HG03442 (cell line): Measurements from ENCODE around the gene TFIP11.

ENCODE experiments used
- ATAC-seq: cut with Tn5 transposase; IDR thresholded peaks from one replicate; pipeline ENCODE4 v1.9.1; 2021; ENCODE audit warnings: mild to moderate bottlenecking, moderate library complexity; ENCODE audit not compliant: unreplicated experiment

The TFIP11 gene

GRCh38 chr22:26512149-26512793 is at the start of gene TFIP11:
TSS of gene TFIP11 (minus strand) at chr22:26512473. CDS start at chr22:26510272, 2,201 bp downstream.
- peak; percentile 96 for ATAC-seq

DNA sequence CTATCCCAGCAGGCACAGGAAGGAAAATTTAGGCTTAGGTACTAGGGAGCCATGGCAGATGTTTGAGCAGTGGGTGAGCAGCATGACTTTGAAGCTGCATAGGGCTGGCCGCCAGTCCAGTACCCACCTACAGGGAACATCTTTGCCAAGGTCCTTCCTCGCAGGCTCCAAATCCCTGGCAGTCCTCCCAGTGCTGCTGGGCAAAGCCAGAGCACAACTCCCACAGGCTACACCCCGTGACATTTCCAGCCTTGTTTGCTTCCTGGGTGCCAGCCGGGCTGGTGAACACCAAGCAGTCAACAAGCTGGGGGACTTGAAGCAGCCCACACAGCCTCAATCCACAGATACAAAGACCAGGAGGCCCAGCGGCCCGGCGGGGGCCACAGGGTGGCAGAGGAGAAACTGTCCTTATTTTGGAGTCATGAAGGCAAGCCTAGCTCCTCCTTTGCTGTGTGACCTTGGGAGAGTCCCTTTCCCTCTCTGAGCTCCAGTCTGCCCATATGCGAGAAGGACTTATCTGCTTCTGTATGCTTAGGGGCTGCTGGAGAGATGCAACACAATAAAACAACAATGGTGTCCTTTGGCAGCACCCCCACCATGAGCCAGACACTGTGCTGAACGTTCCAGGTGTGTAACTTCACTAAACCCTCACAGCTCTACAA is 49.6 kb upstream of the TFIP11 start:
- ATAC-seq = no peak

DNA sequence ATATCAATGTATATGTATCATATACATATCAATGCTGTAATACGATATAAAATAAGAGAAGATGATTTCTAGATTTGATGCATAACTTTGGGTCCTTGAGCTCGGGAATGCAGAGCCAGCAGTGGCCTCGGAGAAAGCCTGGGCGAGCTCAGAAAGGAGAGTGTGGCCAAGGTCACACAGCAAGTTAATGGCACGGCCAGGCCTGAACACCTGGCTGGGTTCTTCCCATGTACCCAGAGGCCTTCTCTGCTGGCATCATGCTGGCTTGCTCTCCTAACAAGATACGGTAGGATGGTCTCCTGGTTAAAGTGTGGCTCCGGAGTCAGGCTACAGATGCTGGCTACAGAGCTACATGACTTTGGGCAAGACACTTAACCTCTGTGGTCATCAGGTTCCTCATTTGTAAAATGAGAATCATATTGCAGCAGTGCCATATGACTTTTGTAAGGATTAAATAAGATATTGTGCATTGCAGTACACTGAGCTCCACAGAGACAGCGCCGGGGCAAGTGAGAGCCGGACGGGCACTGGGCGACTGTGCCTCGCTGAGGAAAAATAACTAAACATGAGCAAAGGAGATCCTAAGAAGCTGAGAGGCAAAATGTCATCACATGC is 47.8 kb upstream of the TFIP11 start:
- ATAC-seq = no peak

GRCh38 chr22:26558248-26558895 is 46.1 kb upstream of the TFIP11 start:
- ATAC-seq = no peak

DNA sequence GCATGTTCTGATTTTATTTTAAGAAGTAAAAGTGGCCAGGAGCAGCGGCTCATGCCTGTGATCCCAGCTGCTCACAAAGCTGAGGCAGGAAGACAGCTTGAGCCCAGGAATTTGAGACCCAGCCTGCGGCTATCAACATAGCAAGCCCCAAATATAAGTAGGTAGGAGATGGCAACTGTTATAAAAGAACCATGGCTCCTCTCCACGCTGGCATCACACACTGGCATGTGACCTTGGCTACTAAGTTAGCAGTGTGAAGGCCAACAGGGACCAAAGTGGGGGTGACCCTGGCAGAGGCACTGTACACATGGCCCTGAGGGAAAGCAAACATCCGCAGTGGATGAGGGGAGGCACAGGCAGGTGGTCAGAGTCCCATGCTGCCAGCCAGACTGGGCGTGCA is 44.6 kb upstream of the TFIP11 start:
- no peak for ATAC-seq

GRCh38 chr22:26555478-26555877 is 43.2 kb upstream of the TFIP11 start:
- no peak for ATAC-seq

DNA sequence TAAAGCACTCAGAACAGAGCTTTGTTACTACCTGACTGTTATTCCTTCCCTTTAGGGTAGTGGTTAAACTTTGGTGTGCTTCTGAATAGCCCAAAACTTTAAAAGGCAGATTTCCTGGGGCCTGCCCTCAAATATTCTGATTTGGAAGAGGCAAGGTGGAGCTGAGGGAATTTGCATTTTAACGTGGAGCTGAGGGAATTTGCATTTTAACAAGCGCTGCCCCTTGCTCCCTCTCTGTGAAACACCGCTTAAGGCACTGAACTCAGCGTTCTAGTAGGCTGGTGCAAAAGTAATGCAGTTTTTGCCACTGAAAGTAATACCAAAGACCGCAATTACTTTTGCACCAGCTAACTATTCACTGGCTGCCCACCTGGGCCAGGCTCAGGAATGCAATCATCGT is 42.7 kb upstream of the TFIP11 start:
- ATAC-seq = no peak

DNA sequence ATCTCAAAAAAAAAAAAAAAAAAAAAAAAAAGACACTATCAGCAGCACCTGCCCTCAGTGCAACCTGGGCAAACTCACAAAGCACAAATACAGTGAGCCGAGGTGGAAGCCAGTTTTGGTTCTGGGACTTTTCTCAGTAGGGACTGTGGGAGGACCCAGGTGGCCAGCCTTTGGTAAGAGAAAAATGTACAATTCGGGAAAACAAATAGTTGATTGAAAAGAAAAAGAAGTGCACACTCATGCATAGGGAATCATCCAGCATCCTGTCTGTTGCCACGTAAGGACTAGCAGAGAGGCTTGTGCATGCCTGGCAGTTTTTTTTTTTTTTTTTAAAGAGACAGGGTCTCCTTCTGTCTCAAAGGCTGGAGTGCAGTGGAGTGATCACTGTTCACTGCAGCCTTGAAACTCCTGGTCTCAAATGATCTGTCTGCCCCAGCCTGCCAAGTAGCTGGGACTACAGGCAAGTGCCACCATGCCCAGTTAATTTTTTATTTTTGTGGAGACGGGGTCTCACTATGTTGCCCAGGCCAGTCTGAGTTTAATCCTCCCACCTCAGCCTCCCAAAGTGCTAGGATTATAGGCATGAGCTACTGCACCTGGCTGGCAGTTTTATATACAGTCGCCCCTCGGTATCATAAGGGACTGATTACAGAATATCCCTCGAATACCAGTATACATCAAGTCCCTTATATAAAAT is 40.9 kb upstream of the TFIP11 start:
- ATAC-seq = no peak

DNA sequence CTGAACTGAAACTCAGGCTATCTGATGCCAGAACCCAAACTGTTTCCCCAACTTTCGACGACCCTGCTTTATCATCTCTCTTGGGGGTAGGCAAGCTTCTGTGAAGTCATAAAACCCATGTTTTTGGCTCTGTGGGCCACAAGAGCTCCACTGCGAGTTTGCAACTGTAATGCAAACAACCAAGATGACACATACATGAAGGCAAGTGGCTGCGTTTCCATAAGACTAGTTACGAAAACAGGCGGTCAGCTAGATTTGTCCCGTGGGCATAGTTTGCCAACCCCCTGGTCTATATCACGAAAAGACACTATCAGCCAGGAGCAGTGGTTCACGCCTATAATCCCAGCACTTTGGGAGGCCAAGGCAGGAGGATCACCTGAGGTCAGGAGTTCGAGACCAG is 40.2 kb upstream of the TFIP11 start:
- ATAC-seq = no peak

DNA sequence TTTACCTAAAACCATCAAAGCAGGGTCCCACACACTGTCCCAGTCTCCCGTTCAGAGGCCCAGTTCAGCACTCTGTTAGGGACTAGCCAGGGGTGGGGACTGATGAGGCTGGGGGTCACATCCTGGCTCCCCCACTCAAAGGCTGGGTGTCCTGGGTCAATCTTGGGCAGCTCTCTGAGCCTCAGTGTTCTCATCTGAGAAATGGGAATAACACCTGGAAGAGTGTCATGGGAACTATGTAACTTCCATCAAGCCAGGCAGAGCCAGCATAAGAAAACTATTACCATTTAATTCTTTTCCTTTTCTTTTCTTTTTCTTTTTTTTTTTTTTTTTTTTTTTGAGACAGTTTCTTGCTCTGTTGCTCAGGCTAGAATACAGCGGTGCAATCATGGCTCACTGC is 39.3 kb upstream of the TFIP11 start:
- ATAC-seq = no peak

GRCh38 chr22:26550498-26551033 is 38.3 kb upstream of the TFIP11 start:
- ATAC-seq = no peak

GRCh38 chr22:26549902-26550497 is 37.7 kb upstream of the TFIP11 start:
- no peak for ATAC-seq

DNA sequence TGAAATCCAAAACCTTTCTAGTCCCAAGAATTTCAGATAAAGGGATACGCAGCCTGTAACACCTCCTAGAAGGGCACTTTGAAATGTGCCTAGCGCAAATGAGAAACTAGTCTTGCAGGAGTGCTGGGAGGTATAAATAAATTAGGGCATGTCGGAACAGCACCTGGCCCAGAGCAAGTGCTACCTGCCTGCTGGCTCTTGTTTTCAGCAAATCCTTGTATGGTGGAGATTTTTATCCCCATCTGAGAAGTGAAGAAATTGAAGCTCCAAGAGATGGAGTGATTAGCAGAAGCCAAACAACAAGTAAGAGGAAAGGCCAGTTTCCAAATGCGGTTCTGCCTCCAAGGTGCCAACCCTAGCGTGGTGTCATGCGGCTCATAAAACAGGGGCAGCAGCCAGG is 36.7 kb upstream of the TFIP11 start:
- no peak for ATAC-seq

DNA sequence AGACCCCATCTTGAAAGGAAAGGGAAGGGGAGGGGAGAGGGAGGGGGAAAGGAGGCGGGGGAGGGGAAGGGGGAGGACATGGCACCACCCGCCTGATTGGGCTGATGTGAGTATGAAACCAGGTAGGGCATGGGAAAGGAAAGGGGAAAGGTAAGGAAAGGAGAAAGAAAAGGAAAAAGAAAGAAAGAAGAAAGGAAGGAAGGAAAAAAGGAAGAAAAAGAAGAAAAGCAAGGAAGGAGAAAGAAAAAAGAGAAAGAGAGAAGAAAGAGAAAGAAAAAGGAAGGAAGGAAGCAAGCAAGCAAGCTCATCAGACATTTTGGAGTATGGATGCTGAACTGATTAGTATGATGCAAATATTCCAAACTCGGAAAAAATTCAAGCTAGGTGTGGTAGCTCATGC is 36.0 kb upstream of the TFIP11 start:
- ATAC-seq = no peak

DNA sequence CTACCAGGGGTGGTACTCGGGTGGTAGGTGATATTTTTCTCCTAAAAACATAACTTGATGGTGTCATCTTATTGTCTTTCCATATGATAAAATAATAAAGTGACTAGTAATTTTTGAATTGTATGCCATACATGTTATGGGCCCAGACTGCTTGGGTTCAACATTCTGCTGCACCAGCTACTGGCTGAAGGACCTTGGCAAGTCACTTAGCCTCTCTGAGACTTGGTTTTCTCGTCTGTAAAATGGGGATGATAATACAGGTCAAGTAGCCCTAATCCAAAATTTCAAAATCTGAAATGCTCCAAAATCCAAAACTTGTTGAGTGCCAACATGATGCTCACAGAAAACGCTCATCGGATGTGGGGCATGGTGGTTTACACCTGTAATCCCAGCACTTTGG is 35.6 kb upstream of the TFIP11 start:
- no peak for ATAC-seq

DNA sequence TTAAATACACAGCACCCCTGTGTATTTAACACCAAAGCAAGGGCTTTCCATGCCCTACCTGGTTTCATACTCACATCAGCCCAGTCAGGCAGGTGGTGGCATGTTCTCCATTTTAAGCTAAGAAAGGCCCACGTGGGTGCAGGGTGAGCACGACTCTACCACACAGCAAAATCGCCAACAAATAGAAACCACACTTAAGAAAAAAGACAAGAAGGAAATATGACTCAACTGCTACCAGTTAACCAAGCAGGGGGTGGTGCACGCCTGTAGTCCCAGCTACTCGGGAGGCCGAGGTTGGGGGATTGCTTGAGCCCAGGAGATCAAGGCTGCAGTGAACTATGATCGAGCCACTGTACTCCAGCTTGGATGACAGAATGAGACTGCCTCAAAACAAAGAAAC is 35.2 kb upstream of the TFIP11 start:
- no peak for ATAC-seq

DNA sequence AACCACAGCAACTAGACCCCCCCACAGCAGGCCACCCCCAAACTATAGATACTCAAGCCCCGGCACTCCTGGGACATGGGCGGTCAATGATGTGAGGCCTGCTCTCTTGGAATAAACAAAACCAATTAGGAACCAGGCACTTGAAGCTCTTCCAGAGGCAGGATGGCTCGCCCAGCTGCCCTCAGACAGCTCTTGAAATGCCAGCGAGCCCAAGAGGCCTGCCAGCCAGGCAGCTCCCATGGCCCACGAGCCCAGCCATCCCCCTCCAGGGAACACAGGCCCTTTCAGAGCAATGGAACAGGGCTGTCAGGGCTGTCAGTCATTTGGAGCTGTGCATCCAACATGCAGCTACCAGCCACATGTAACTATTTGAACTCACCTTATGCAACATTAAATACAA is 34.0 kb upstream of the TFIP11 start:
- no peak for ATAC-seq

DNA sequence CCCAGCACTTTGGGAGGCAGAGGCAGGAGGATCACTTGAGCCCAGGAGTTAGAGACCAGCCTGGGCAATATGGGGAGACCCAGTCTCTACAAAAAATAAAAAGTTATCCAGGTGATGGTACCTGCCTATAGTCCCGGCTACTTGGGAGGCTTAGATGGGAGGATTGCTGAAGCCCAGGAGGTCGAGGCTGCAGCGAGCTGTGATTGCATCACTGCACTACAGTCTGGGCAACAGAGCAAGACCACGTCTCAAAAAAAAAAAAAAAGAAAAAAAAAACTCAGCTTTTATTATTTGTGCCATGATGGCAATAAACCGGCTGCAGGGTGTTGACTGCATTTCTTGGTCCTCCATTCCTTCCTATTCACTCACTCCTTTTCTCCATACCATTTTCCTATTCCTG is 33.6 kb upstream of the TFIP11 start:
- no peak for ATAC-seq

GRCh38 chr22:26545385-26545784 is 33.1 kb upstream of the TFIP11 start:
- ATAC-seq = no peak

DNA sequence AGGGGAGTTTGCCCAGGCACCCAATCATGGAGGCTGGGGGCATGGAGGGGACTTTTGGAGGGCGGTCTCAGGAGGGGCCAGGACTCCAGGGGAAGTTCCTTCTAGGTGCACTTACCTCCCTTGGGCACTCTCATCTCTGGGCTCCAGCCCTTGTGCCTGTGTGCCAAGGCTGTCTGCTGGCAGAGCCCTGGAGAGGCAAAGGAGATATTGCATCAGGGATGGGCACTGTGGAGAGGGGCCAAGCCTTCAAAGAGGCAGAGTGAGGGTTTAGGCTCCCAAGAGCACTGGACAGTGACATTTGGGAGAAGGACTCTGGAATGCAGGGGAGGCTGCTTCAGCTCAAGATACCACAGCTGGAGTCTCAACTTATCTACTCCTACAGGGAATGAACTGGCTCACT is 32.2 kb upstream of the TFIP11 start:
- ATAC-seq = no peak

DNA sequence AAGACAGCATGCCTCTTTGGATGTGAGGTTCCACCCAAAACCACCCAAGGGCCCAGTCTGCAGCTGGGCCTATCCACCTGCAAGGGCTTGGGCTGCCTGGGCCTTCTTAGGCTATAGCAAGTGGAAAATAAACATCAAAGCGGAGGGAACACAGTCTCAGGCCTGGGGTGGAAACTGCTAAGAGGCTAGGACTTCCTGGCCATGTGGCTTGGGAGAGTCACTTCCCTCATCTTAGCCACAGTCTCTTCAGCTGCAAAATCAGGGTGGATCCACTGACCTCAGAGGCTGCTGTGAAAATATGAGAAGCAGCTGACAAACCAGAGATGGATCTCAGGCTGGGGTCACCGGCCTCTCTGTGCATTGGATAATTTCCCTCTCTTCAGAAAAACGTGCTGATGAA is 30.6 kb upstream of the TFIP11 start:
- no peak for ATAC-seq
